NCI-H69 (cell line): ENCODE data around the gene SOX11.
A peak's percentile ranks its signal among the peaks of the same experiment; 100 is the strongest.

Experiments used
- DNase-seq: peaks from one replicate; lab custom pipeline; 2025; lab: John Stamatoyannopoulos, UW

SOX11 gene

DNA sequence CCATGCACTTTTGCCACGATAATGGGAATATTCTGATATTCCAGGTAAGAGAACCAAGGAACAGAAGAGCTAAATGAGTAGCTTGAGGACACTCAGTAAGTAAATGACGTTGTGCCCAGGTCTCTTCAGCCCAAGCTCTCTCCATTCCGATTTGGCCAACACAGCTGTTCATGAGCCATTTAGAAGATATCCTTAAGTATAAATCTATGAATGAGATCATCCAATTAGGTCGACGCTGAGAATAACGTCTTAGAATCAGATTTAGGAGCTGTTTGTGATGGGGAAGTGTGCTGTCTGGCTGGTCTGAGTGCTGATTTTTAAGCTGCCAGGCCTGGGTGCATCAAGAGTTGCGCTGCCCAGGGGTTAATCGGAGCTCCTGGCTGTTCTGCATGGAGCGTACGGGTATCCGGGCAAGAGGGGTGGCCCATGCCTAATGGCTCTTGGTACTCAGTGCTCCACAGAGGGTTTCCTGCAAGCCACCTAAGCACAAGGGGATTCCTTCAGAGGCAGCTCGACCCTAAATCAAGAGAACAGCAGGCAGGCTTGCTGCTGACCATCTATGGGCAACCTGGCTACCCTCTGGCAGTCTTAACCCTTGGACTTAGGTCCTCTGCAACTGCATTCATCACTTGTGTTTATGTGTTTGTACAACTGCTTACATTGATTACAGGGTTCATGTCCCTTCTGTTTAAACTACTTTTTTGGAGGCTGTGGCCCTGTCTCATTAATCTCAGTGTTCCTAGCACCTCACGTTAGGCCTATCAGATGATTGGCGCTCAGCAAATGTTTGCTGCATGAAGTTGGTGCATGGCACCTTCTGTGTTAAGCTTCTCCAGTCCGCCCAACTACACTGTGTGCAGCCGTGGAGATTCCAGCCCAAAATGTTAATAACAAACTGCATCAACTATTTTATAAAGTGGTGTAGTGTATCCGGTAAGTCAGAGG, 31.9 kb downstream of the SOX11 start:
- DNase-seq, result no peak

DNA sequence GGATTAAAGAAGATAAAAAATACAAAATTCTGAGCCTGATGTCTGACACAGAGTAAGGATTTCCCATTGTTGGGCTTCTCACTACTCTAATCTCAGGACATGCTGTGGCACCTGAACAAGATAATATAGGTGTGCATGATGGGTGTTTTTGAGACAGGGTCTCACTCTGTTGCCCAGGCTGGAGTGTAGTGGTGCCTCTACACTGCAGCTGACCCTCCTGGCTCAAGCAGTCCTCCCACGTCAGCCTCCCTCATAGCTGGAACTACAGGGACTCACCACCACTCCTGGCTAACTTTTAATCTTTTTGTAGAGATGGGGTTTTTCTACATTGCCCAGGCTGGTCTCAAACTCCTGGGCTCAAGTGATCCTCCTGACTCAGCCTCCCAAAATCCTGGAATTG, 32.9 kb downstream of the SOX11 start:
- DNase-seq, result no peak

DNA sequence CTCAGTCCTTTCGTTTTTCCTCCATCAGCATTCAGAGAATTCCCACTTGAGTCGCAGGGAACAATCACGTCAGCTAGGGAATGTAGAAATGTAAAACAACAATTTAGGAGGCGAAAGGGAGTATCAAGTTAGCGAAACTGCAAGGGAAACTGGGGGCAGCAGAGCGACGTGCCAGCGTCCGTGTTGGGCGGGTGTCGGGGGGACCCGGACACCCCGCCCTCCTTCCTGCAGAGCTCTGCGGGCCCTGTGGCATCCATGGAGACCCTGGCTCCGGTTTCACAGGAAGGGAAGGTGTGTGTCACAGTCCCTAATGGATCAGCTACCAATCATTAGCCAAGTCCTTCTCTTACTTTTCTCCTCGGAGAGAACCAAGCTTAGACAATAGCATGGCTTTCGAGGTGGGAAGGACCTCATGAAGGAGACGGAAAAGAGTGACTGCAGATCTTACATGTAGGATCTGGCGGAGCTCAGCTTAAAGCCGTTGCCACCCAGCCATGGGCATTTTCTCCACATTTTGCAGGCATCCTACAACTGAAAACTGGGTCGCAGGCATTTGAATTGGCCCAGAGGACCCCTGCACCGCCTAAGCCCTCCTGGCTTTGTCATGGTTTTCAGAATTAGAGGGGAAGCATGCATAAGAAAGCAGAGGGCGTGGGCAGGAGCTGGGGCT, 33.7 kb downstream of the SOX11 start:
- no peak for DNase-seq

DNA sequence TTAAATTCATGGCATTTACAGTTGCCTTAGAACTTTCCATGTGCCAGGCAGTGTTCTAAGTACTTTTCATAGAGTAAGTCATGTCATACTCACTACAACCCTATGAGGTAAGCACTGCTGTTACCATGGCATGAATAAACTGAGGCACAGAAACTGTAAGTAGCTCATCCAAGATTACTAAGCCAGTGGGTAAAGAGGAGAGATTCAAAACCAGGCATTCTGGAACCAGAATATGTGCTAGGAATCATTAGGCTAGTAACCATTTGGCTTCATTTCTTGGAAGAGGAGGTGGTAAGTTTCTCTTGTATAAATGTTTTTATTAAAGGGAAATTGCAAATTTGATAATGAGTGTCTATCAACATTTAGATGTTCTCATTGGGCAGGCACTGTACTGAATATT, 35.1 kb downstream of the SOX11 start:
- DNase-seq, result no peak

DNA sequence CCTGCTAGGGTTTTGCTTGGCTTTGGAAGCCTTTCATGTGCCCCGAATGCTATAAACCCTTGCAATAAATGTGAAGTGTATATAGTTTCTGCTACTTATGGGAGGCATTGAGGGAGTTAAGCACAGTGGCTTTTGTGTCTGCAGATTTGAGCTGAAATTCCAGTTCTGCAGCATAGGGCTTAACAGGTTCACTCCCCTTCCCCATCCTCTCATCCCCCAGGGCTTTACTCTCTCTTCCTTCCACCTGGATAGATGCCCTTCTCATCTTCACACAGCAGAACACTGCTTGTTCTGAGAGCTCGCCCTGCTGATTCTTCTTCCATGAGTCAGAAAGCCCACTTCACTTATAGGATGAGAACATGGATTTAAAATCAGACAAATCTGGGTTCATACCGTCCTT, 37.2 kb downstream of the SOX11 start:
- DNase-seq, result no peak

DNA sequence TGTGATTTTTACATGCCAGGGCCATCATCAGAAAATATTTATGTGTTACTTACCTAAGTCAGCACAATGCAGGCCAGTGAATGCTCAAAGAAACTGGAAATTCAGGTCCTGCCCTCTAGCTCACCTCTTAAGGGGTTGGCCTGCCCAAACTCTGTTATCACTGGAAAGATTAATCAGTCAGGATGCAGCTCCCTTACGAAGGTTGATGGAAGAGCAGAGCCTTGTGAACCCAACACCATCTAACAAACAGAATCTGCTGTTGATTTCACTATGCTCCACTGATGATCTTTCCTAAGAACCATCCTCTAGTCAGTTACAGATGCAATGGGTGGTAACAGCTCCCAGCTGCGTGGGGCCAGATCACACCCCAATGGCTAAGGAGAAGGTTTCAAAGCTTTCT, 38.2 kb downstream of the SOX11 start:
- no peak for DNase-seq

DNA sequence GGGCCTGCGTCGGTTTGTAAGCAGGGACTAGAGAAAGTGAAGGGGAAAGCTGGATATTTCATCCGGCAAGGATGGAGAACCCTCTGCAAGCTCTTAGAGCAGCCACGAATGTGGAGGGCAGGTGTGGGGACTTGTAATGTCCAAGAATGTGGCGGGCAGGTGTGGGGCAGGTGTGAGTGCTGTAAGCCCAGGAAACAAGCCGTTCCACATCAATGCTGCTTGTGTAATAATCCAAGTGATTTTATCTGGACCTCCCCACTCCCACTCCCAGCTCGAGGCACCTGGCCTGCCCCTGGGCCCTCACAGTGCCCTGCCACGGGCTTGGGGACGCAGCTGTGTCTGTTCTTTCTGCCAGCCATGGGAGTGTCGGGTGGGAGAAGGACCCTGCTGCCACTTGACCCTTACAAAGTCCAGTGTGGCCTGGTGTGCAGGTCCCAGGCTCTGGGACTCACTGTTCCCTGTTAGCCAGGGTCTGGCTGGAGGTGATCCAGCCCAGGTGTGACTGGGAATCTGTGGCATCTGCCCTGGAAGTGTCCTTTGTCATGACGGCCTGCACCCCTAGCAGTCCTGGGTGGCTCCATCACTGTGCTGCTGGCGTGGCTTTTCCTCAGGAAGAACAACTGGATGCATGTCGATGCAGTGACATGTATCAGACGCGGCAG, 42.8 kb downstream of the SOX11 start:
- DNase-seq, result no peak

DNA sequence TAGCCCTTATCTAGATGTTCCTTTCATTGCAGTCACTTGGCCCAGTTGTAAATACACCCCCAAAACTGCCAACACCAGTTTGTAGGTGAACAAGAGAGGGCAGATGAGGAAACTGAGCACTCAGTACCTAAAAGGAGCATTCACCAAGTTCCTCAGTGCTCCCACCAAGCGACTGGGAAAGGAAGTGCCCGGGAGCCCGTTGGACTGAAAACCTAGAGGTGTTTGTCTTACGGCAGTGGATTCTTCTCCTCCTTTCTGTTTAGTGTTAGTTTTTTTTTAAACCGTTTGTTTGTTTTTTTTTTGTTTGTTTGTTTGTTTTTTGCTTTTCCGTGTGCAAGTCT, 43.3 kb downstream of the SOX11 start:
- DNase-seq, result no peak

DNA sequence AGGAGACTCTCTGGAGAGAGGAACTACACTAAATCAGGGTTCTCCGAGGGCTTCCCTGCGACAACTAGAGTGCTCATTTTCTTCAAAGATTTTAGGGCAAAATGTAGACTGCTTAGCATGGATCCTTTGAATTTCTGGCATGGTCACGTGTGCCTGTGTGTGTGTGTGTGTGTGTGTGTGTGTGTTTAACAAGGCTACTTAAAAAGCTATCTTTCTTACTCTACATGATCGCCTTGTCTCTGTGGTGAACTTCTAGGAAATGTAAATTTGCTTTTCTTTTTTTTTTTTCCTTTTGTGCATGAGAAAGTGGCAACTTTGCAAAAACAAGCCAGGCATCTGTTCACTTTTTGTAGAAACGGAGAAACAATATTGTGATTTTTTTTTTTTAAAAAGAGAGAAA, 43.9 kb downstream of the SOX11 start:
- no peak for DNase-seq

DNA sequence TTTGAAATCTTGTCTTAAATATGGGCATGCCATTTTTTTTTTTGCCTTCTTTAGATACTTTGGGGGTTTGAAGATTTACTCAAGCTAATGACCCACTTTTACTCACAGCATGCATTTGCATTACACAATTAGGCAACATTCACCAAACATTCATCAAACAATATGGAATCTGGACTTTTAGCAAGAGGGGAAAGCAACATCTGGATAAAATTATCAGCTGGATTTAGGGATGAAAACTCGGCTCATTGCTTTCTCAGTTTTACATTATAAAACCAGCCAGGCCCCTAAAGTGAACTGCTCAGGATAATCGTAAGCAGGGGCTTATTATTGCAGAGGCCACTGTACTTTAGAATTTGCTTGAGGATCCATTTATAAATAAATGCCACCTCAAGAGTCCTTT, 44.7 kb downstream of the SOX11 start:
- no peak for DNase-seq

DNA sequence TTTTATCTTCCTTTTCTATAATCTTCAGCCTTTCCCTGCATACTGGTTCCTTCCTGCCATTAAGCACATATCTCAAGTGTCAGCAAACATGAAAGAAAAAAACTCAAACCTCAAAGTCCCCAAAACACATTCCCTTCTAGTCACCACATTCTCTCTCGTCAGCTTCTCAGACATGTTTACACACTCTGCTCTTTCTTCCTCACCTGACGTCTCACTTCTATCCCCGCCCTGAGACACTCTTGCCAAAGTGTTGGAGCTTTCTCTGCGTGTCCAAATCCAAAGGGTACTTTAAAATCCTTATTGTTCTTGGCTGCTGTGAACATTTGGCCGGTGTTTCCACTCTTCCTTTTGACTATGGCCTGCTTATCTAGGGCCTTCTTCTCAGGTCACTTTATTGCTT, 47.9 kb downstream of the SOX11 start:
- DNase-seq, result no peak

DNA sequence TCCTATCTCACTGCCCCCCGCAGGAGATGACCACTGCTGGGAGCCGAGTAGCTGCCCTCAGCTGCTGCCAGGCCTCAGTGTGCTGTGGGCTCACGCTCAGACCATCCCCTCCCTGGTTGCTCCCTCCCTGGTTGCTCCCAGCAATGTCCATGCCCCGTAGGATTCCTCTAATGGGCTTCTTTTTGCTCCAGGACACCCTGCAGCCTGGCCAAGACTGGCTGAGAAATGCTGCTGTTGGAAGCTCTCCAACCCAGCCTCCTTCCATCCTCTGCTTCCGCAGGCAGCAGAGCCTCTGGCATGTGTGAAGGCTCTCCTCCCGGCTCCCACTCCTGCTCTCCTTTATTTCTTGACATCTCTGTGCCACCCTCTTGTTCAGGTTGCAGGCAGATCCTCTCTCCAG, 48.6 kb downstream of the SOX11 start:
- DNase-seq, result no peak

DNA sequence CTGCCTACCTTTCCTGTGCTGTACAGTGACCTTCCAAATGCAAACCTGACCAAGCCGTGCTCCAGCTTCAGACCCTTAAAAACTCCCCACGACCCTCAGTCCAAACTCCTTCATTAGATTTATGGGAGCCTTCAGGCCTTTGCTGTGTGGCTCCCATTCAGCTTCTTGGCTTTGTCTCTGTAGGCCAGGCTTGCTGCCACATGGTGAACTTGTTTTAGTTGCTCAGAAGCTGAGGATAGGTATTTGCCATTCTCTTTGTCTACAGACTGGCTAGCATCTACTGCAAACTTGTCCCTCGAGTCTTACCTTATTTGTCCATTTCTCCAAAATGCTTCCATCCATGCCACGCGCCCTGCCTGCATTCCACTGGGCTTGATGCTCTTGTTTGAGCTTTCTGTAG, 49.1 kb downstream of the SOX11 start:
- DNase-seq, result no peak

DNA sequence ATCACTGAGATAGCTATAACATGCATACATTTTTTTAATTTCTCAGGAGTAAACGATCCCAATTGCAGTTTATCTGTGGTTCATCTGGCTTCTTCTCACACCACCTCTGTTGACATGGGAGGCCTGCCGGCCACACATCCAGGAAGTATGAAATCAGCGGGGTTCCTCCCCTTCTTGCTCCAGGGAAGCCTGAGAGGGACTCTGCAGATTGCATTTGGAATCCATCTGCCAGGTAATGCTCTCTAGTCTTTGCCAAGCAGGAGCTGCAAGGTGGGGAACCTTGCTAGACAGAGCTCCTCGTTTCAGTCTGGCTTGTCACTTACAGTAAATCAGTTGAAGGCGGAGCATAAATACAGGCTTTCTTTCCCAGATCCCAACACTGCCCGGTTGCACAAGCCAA, 49.9 kb downstream of the SOX11 start:
- peak; percentile 24 for DNase-seq

DNA sequence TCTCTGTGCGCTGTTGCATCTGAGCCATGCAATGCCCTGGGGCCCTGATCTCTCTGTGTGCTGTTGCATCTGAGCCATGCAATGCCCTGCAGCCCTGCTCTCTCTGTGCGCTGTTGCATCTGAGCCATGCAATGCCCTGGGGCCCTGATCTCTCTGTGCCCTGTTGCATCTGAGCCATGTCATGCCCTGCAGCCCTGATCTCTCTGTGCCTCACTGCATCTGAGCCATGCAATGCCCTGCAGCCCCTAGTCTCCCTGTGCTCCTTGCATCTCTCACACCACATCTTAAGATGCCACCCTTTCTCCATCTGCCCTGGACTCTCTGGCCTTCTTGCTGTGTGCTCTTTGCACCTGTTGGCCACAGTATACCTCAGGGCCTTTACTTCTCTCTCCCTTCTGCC, 56.2 kb downstream of the SOX11 start:
- DNase-seq, result no peak

DNA sequence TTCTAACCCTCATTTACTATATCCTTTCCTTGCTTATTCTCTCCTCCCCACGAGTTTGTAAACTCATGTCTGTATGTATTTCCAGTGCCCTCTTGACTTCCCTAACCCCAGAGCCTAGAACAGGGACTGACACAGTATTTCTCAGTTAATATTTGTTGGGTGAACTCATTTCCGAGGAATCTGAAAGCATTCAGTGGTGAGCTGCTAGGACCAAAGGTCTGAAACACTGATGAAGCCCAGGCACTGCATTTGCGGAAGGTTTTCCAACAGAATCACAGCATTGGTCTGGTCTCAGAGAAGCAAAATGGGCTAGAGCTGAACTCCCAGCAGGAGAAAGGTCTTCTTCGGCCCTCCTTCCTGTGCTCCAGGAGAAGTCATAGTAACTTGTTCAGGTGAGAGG, 56.8 kb downstream of the SOX11 start:
- no peak for DNase-seq

DNA sequence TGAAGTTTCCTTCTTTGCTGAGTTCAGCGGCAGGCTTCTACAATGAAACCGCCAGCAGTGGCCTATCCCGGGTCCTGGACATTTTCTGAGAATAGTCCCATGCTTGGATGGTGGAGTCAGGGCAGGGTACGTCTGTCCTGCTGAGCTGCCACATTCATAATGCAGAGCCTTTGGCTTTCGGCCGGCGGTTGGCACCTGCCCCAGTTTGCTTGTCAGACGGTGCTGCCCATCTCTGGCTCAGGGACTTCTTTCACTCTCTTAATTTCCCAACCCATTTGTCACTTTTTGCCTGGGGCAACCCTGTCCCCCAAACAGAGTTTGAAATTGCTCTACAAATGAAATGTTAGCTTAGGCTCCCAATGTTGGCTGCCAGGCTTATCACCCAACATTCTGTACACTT, 57.2 kb downstream of the SOX11 start:
- no peak for DNase-seq
